Endothelial cell of umbilical vein (primary cell): ENCODE data around the gene ALDH3A2. TPM values are rescaled to one million over a fixed set of nuclear protein-coding genes. Genes with fewer than 3 reads are reported as not detected.
A peak's percentile ranks its signal among the peaks of the same experiment; 100 is the strongest.

Experiments used
- BruUV-seq: library from RNA; stranded (reverse); fragments of 400-500 nt; replicated peaks from 2 replicates; lab custom pipeline; 2021; lab: Mats Ljungman, UMichigan
- CTCF ChIA-PET: fragments of 300-600, 350-600 bp; sonication (Branson Sonifier 250); formaldehyde crosslinking; loops from one replicate; lab custom pipeline; 2021; ENCODE audit warnings: antibody characterized with exemption, inconsistent platforms; lab: Charles Lee
- POLR2A ChIA-PET: fragments of 300-600, 350-600 bp; sonication (Branson Sonifier 250); formaldehyde crosslinking; loops from one replicate; lab custom pipeline; 2021; ENCODE audit warnings: antibody characterized with exemption, inconsistent platforms; lab: Charles Lee
- DNase-seq: peaks from one replicate; pipeline ENCODE4 v3.0.0-alpha.2; 2011; ENCODE audit warnings: low read depth, low spot score
- FAIRE-seq: peaks from 2 replicates; lab custom pipeline; 2011; peaks lifted over from hg19 to GRCh38; lab: Jason Lieb, UNC
- H2AFZ ChIP-seq: 2 replicates; pipeline ENCODE4 v1.6.0; 2012; ENCODE audit warnings: low read depth, low read length, control low read depth, inconsistent platforms
- H3K27ac ChIP-seq: 2 replicates; pipeline ENCODE4 v1.5.1; 2011; ENCODE audit warnings: low read depth, mild to moderate bottlenecking, control low read depth, low read length, moderate library complexity; ENCODE audit not compliant: insufficient read depth
- H3K27me3 ChIP-seq, 2 experiments: 2 replicates each; pipeline versions ENCODE4 v1.6.0 to v1.6.1; 2011; ENCODE audit warnings: low read length in 2 of 2, mixed read lengths in 1 of 2; ENCODE audit not compliant: control insufficient read depth in 2 of 2, insufficient read depth in 2 of 2
- H3K36me3 ChIP-seq, 2 experiments: 2 replicates in 1 of 2; 3 replicates in 1 of 2; pipeline ENCODE4 v1.5.1; 2011; ENCODE audit warnings: low read length in 2 of 2, mild to moderate bottlenecking in 1 of 2, moderate library complexity in 1 of 2; ENCODE audit not compliant: control insufficient read depth in 2 of 2, insufficient read depth in 2 of 2; ENCODE audit errors: extremely low read depth in 1 of 2
- H3K4me1 ChIP-seq: 3 replicates; pipeline ENCODE4 v1.5.1; 2011; ENCODE audit warnings: mild to moderate bottlenecking, low read length; ENCODE audit not compliant: control insufficient read depth, insufficient read depth; ENCODE audit errors: extremely low read depth
- H3K4me2 ChIP-seq: 2 replicates; pipeline ENCODE4 v1.6.1; 2011; ENCODE audit warnings: low read length, control low read depth, mixed read lengths; ENCODE audit not compliant: insufficient read depth
- H3K4me3 ChIP-seq, 3 experiments: fragments of 200-600 bp in 1 of 3; sonication (generic), shearing (Covaris generic) in 1 of 3; replicated peaks in 1 of 3; 2 replicates each; pipeline ENCODE4 v1.5.1; 2011 to 2016; ENCODE audit warnings: control low read depth in 3 of 3, low read length in 3 of 3, mild to moderate bottlenecking in 2 of 3, inconsistent platforms in 1 of 3, low read depth in 1 of 3, moderate library complexity in 1 of 3; ENCODE audit not compliant: insufficient read depth in 1 of 3
- H3K79me2 ChIP-seq: 2 replicates; pipeline ENCODE4 v1.6.0; 2012; ENCODE audit warnings: low read length, inconsistent platforms; ENCODE audit not compliant: control insufficient read depth, insufficient read depth
- H3K9ac ChIP-seq: replicated peaks from 2 replicates; pipeline ENCODE3; 2011; ENCODE audit warnings: low read length, control low read depth; ENCODE audit not compliant: insufficient read depth; ENCODE audit errors: extremely low read depth
- H3K9me1 ChIP-seq: replicated peaks from 3 replicates; pipeline ENCODE4 v1.6.0; 2011; ENCODE audit warnings: mild to moderate bottlenecking, low read length; ENCODE audit not compliant: control insufficient read depth, insufficient read depth; ENCODE audit errors: extremely low read depth
- H3K9me3 ChIP-seq: replicated peaks from 2 replicates; pipeline ENCODE4 v1.5.1; 2012; ENCODE audit warnings: low read length, inconsistent platforms; ENCODE audit not compliant: control insufficient read depth, insufficient read depth
- H4K20me1 ChIP-seq: replicated peaks from 2 replicates; pipeline ENCODE3; 2011; ENCODE audit warnings: mild to moderate bottlenecking, low read length; ENCODE audit not compliant: control insufficient read depth, insufficient read depth; ENCODE audit errors: extremely low read depth
- EZH2 ChIP-seq: IDR thresholded peaks from 2 replicates; pipeline ENCODE4 v1.6.1; 2012; ENCODE audit warnings: borderline replicate concordance, low read depth, mild to moderate bottlenecking, moderate library complexity, low read length, inconsistent platforms; ENCODE audit not compliant: severe bottlenecking
- dilution Hi-C: fragments of 300-500 bp; cut with MboI; formaldehyde crosslinking; loops from one replicate; pipeline ENCODE4 v1.15.0; 2019; ENCODE audit warnings: low sequenced_read_pairs; ENCODE audit not compliant: extremely low pct_ligation_motif_present
- intact Hi-C: fragments of 100-400 bp; cut with micrococcal nuclease; formaldehyde crosslinking; loops from one replicate; pipeline ENCODE4 v1.10.0; 2022
- polyA plus RNA-seq, 4 experiments: library from polyadenylated mRNA; depleted of rRNA in 3 of 4; stranded (reverse) in 3 of 4; unstranded in 1 of 4; fragments of >200 nt; gene quantifications; 2 replicates each; pipeline versions ENCODE4 v1.2.1 to v1.2.3, GENCODE V29; 2011 to 2012; ENCODE audit warnings: missing spikeins in 1 of 4
- total RNA-seq: library from RNA; stranded (reverse); gene quantifications from 2 replicates; pipeline ENCODE4 v1.2.3, GENCODE V29; 2021
- TF ChIP-seq, protein P1 (sequence below), 2 donors: IDR thresholded peaks; 1 replicate in 1 of 2; 2 replicates in 1 of 2; pipeline ENCODE4 v1.5.1; 2011; ENCODE audit warnings: low read length in 2 of 2, mild to moderate bottlenecking in 2 of 2, moderate library complexity in 2 of 2, control low read depth in 1 of 2, inconsistent platforms in 1 of 2, low read depth in 1 of 2; ENCODE audit not compliant: insufficient read depth in 1 of 2; ENCODE audit errors: extremely low read depth in 1 of 2

ALDH3A2 gene
- total and polyA plus RNA-seq, 2 donors (not counting 3 experiments of a cell fraction or from before 2014, with no cell fraction given) = 16.7 to 36.5 TPM

DNA sequence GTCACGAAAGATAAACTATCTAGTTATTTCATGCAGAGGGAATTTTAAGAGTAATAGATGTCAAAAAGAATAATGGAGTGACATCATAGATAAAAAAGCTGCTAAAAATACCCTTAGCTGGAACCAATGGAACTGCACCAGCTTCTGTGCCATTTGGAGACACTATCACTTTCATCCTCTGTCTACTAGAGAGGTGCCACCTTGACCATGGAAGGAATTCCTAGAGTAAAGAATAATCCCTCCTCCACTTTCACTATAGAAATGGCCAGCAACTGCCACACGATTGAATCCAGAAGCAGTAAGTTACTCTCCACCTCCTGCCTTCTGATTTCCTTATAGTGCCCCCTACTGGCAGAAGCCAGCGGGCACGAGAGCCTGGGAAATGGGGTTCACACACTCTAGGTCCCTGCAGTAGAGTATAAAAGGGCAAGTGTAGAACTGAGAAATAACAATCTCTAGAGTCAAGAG, 2.8 kb upstream of the ALDH3A2 start:
- FAIRE-seq (no peak), DNase-seq (peak; percentile 7)
- Histone ChIP-seq H3K79me2 (peaks cover 11% of the 10 kb centered on the region), H2AFZ (no peak overlapping the region), H3K4me2 (no peak overlapping the region), H3K27me3 (peaks cover 11 to 14% of the 10 kb centered on the region in 2 experiments), H3K36me3 (no peaks in the 10 kb centered on the region), H3K4me3 (no peak overlapping the region), H3K9me1 (no peaks in the 10 kb centered on the region), H4K20me1 (no peaks in the 10 kb centered on the region), H3K9me3 (no peaks in the 10 kb centered on the region), H3K9ac (no peak overlapping the region), H3K4me1 (peaks cover 26% of the 10 kb centered on the region), H3K27ac (no peak overlapping the region)
- POLR2A ChIA-PET = no interaction called here
- intact Hi-C loops = loop anchor here (10.0 kb wide), 1 partner anchor 49 kb away; no protein-coding TSS in a partner anchor
- BruUV-seq = no TSS peak
- no peak for TF ChIP-seq EZH2
- TF ChIP-seq, protein P1, sequence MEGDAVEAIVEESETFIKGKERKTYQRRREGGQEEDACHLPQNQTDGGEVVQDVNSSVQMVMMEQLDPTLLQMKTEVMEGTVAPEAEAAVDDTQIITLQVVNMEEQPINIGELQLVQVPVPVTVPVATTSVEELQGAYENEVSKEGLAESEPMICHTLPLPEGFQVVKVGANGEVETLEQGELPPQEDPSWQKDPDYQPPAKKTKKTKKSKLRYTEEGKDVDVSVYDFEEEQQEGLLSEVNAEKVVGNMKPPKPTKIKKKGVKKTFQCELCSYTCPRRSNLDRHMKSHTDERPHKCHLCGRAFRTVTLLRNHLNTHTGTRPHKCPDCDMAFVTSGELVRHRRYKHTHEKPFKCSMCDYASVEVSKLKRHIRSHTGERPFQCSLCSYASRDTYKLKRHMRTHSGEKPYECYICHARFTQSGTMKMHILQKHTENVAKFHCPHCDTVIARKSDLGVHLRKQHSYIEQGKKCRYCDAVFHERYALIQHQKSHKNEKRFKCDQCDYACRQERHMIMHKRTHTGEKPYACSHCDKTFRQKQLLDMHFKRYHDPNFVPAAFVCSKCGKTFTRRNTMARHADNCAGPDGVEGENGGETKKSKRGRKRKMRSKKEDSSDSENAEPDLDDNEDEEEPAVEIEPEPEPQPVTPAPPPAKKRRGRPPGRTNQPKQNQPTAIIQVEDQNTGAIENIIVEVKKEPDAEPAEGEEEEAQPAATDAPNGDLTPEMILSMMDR (IDR thresholded peaks at IDR 0.05; ENCODE audit: extremely low read depth in 1 of 2, insufficient read depth in 1 of 2, low read depth in 1 of 2, low read length in 2 of 2) = peak; percentile 36 to 51
- CTCF ChIA-PET = interaction anchor here (0.7 to 4.6 kb wide), 7 partner anchors 12 to 117 kb away, joined by 3 to 29 read pairs (median 3); no protein-coding TSS in a partner anchor
- dilution Hi-C loops = no loop called here
